ENCODE data around the gene CLCNKB.
A peak's percentile ranks its signal among the peaks of the same experiment; 100 is the strongest.
"Not testable (repeated sequence)": the region's sequence is repeated elsewhere in the genome, so short reads cannot be mapped to it uniquely, and the experiment has no call there.

Gene CLCNKB

GRCh38 chr1:16020325-16020724, 23.3 kb upstream of the CLCNKB start:
- no peak for TF ChIP-seq CTCF (IDR thresholded peaks at IDR 0.05; ENCODE audit: low read depth, low read length)
- no peak overlapping the region for H3K4me3 ChIP-seq (ENCODE audit: low read depth, low read length)

GRCh38 chr1:16020878-16021277, 22.7 kb upstream of the CLCNKB start:
- H3K4me3 ChIP-seq (ENCODE audit: low read depth, low read length): not testable (repeated sequence)

- TF ChIP-seq CTCF (IDR thresholded peaks at IDR 0.05; ENCODE audit: low read depth, low read length): no peak
- no peak within 1 kb of the TSS for H3K4me3 ChIP-seq (ENCODE audit: low read depth, low read length)
These were observed 21.9 kb upstream of the CLCNKB start, which contains the start of gene CLCNKA for GRCh38 chr1:16021681-16022080. TSS of gene CLCNKA (plus strand) at chr1:16022036. CDS start at chr1:16022620, 584 bp downstream.

- no peak for TF ChIP-seq CTCF (IDR thresholded peaks at IDR 0.05; ENCODE audit: low read depth, low read length)
- H3K4me3 ChIP-seq (ENCODE audit: low read depth, low read length): no peak overlapping the region
These were observed 21.2 kb upstream of the CLCNKB start for GRCh38 chr1:16022393-16022792.

GRCh38 chr1:16023050-16023653, 20.4 kb upstream of the CLCNKB start:
- no peak overlapping the region for H3K4me3 ChIP-seq (ENCODE audit: low read depth, low read length)
- no peak for TF ChIP-seq CTCF (IDR thresholded peaks at IDR 0.05; ENCODE audit: low read depth, low read length)

GRCh38 chr1:16026302-16026701, 17.3 kb upstream of the CLCNKB start:
- not testable (repeated sequence) for H3K4me3 ChIP-seq (ENCODE audit: low read depth, low read length)

GRCh38 chr1:16026723-16027484, 16.7 kb upstream of the CLCNKB start:
- 0 out of 2 replicates have a peak overlapping the region, but pooled peaks have one; percentile 17 for H3K4me3 ChIP-seq (ENCODE audit: low read depth, low read length)

More at GRCh38 chr1:16026723-16027484, 16.7 kb upstream of the CLCNKB start:
- TF ChIP-seq CTCF (IDR thresholded peaks at IDR 0.05; ENCODE audit: low read depth, low read length): no peak
